COLO668 (cell line): ENCODE results near the gene ADAMTS12.

ENCODE experiments used
- DNase-seq: peaks from one replicate; lab custom pipeline; 2025; ENCODE audit not compliant: unreplicated experiment; lab: John Stamatoyannopoulos, UW

ADAMTS12 gene

DNA sequence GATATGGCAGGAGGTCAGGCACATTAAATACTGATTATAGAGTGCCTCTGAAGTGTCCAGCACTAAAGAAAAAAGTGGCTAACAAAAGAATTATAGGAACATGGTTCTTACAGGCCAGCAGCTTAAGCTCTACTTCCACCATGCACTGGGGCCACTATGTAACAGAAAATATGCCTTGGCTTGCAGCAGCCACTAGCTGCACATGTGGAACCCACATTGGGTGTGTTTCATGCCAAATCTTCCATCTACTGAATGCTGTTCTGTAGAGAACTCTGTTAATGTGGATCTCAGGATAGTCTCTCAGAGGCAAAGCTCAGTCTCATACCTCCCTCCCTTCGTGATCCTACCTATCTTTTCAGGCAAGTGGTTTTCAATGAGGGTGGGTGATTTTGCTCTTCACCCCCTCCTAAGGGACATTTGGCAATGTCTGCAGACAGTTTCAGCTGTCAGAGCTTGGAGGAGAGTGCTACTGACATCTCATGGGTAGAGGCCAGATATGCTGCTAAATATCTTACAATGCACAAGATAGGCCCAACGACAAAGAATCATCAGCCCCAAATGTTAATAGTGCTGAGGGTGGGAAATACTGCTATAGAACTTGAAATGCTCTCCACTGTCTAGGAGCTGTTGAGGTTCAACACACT lies 232.1 kb downstream of the ADAMTS12 start:
- no peak for DNase-seq

DNA sequence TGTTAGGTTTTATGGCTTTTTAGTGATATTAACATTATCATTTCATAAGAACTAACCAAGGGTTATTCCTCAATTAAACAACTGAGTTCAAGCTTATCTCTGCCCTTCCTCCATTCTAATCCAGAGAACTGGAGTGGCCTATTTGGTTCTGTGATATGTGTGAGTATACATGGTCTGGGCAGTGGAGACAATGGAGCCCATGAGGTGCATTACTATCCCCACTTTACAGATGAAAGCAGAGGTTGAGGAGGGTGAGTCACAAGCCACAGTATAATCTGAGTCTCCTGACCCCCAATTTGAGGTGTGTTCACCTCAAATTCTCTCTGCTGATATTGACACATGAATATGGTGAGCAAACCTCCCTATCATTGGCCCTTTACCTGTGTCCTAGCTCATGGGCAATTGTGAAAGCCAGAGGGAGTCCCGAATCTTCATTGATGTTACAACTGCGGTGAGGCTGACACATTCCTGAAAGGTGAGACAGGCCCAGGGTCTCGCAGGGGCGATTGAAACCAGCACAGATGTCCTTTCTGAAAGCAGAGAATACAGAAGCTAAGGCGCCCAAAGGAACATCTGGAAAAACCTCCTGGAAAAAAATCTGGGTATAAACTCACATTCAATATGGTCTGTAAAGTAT lies 233.9 kb downstream of the ADAMTS12 start:
- DNase-seq, result no peak

DNA sequence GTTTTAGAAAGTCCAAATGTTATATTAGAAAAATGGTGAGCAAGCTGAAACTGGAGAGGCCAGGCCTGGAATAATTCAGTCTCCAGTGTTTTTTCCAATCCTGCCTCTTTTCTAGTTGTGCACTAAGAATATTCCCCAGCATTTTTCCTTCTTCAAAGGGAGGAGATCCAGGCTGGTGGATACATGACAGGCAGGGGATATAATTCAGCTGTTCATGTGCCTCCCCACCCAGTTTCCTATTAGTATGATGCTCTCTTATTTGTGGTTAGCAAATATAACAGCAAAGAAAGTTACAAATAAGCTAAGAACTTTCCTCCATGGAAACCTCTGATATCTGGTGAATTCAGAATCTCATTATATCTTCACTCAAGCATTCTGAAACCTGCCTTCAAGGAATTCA lies 234.6 kb downstream of the ADAMTS12 start:
- DNase-seq, result no peak

DNA sequence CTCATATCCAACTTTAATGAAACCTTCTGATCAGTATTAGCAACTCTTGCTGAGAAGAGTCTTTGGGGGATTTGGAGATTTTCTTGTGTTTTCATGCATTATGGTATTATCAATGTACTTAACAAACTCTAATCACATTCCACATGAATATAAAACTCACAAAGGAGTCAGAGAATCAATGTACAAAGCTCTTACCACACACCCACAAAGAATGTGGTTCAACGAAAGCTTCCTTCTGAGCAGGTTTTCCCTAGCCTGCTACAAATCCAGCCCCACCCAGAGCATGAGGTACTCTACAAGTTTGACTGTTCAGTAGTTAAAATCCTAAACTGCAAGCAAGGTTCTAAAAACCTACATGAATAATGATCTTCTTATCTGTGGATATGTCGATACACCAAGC lies 240.9 kb downstream of the ADAMTS12 start:
- no peak for DNase-seq

DNA sequence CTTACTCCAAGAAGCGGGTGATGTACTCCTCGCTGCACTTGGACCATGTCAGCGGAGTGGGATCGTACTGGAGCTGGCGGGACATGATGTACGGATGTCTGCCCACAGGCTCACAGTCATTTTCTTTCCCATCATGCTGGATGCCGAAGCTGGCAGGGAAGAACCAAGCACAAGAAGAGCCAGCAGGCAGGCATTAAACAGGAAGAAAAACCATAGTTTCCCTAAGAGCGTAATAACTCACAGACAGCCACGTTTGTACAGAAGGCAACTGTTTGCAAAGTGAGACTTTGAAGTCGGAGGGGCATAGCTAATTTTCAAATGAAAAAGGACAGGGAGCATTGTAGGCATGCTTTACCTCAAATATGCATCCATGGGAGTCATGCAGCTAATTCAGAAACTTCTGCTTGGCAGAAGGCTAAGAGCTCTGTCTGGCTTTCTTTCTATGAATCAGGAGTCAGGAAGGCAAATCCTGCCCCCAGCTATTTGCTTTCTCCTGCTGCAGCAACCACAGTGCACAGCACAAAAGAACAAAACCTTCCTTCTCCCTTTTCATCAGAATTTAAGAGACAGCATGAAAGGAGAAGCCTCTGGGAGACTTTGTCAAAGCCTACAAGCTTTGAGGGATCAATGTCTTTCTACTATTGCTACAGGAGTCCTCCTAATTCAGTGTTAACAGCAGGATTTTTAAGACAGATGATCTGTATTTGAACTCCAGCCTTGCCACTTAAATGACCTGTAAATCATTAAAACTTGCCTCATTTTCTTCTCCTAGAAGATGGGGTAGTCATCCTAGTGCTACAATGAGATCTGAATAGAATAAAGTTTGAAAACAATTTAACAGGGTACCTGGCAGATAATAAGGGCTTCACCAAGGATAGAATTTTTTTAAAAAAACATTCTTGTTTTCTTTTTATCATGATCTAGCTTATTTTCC lies 242.0 kb downstream of the ADAMTS12 start:
- DNase-seq, result no peak

DNA sequence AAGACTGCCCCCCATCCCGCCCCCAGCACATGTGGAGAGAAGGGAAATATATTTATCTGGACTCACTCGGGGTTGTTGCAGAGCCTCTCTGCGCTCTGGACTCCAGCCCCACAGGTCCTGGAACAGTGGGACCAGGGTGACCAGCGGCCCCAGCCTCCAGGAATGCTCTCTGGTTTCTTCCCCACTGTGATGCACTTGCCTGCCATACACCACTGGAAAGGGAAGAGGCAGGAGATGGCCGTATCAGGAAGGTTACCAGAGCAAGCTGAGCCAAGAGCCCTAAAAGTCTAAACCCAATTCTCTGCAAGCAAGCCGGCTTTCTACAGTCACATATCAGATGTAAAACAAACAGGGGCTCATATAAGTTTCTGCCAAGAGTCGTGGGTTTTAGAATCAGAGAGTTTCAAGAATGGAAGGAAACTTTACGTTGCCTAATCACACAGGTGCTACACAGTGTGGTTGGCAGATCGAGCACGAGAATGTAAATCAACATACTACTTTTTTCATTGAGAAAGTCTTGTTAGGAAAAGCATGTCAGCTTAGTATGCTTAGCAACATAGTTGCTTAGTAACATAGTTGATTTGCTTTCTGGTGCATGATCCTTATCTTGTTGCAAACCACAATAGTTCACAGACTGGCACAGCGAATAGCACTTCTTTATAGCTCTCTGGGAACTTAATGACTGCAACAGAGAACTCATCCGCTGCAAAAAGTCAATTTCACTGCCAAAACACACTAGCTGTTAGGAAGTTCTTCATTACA lies 249.9 kb downstream of the ADAMTS12 start:
- no peak for DNase-seq

DNA sequence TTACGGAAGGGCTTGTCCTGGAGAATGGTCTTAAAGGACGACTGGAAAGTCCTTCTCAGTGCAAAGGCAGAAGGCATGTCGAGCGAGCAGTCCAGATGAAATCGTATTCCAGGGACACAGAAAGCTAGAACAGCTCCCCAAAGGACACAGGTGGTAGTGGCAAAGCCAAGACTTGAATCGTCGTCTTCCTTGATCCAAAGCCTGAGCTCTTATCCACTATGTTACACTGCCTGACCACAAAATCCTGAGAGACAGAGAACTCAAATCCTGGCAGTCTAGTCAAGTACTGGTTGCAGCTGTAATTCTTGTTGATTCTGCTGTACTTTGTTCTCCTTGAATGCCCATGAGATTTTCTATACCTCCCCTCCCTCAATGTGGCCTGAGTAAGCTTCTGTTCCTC lies 252.3 kb downstream of the ADAMTS12 start:
- no peak for DNase-seq

DNA sequence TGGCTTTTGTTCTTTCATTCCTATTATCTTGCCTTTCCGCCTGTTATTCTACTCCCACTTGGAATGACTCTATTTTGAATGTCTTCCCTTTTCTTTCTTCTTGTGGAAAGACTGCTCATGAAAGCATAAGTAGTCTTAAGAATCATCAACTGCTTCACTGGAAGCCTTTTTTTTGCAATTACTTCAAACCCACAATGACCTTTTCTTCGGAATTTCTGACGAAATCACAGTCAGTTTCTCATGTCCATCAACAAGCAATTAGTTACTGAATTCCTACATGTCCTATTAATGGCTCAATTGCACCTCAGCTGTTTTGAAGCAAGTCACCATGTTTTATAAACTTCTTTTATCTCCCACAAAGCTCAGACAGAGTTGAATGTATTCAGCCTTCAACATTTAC lies 254.8 kb downstream of the ADAMTS12 start:
- no peak for DNase-seq

DNA sequence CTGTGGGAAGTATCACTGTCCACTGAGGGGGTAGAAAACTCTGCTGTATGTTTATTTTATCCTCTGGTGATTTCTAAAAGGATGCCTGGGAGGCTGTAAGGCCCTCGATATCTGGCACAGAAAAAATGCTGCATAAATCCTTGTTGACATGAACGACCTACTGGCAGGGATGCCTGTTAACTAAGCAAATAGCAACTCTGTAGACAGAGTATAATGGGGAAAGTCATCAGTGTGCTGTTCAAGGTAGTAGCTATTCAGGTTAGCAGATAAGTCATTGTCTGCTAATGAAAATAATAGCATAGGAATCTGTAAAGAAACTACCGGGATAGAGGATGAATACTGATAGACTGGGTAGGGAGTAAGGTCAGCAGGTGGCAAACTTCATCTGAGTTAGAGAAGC lies 256.2 kb downstream of the ADAMTS12 start:
- no peak for DNase-seq

DNA sequence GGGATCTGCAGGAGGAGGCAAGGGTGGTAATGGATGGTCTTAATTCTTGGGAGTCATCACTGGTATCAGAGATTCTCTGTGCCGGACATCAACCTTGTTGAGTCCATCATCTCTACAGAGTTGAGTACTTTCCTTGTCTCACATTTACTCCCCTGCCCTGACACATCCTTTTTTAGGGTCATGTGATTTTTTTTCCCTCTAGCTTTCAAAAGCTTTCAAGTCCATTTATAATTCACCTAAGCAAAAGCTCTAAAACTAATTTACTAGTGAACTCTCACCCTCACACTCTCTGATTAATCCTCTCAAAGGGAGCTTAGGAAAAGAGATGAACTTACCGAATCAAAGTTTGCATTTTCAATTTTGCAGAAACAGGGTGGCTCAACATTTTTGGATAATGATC lies 258.1 kb downstream of the ADAMTS12 start:
- no peak for DNase-seq

DNA sequence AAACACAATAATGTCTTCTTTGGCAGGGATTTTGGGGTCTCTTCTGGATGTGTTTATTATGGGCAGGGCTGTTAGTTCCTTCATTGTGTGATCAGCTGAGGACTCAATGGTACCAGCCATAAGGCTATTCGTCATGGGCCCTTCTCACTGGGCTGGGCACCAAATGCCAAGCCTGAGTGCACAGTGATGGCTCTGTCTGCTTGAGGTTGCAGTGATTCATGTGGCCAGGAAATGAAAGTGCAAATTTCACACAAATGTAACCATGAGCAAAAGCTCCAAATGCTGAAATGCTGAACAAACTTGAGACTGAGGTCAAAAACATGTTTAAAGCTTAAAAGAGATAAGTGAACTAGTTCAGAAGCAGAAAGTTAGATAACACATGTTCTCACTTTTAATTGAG lies 260.0 kb downstream of the ADAMTS12 start:
- DNase-seq, result no peak

DNA sequence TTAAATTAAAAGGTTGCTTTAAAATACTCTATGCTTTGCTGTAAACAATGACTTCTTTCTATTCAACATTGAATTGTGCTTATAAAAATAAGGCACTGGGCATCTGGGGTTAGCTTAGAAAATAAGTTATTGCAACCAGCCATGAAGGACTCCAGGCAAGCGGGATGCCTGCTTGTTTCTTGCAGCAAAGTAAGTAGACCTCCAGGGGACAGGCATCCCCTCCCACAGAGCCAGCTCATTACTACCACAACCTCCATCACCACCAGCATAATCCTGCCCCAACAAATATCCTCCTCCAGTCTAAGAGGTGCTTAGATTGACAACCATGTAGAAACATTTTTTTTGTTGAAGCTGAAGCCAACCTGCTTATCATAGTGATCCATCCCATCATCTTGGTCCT lies 260.7 kb downstream of the ADAMTS12 start:
- DNase-seq, result no peak

DNA sequence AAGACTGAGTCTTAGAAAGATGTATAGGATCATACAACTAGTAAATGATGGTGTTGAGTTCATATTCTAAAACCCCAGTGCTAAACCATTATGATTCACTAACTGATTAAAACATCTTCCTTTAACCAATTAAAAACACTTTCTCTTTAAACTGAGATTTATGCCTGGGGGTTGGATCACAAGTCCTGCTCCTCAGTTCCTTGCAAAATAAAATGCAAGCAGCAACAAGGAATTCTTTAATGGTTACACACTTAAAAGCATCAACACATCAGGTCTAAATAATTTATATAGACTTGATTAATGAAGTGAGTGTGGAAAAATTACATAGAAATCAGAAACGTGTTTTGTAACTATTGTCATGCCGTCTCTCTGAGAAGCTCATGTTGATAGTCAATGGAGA lies 261.8 kb downstream of the ADAMTS12 start:
- DNase-seq, result no peak

DNA sequence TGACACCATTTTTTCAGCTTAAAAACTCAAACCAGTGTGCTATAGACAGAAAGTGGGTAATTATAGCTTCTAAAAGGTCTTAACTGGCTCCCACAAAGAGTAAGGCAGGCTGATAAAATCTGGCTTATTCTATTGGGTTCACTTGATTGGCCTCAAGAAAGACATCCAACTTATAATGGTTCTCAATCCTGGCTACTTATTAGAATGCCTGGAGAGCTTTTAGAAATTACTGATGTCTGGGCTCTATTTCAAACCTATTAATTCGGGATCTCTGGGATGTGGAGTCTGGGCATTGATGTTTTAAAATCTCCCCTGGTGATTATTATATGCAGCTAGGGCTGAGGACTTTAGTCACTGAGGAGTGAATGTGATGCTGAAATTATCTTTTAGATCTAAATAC lies 263.0 kb downstream of the ADAMTS12 start:
- DNase-seq, result no peak

DNA sequence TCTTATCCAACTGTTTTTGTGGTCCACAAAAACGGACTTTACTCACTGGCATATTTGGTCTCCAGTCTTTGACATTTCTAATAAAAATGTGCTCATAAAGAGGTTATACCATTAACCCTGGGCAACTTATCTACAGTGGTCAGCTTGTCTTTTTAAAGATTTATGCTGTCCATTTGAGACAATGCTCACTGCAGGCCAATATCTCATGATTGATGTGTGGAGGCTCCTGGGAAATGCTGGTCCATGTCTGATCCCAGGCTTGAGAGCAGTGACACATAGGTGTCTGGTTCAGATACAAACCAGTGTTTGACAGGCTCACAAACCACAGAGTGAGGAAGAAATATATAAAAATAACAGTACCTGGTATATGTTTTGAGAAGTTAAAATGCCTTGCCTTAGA lies 270.3 kb downstream of the ADAMTS12 start:
- no peak for DNase-seq

DNA sequence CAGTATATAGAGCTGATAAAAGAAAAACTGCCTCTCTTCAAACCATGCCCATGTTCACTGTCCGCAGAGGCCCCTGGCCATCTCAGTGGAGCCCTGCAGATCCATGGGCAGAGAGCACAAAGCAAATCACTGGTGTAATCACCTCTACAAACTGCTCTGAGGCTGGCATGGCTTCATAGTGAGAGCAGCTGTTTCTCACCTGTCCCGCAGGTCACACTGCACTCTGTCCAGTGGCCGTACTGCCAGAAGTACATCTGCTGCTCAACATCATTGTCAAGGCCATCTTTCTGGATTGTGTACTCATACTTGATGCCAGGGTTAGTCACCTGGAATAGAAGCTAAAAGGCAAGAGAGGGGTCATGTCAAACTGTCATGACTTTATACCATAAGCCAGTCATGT lies 277.8 kb downstream of the ADAMTS12 start:
- no peak for DNase-seq

DNA sequence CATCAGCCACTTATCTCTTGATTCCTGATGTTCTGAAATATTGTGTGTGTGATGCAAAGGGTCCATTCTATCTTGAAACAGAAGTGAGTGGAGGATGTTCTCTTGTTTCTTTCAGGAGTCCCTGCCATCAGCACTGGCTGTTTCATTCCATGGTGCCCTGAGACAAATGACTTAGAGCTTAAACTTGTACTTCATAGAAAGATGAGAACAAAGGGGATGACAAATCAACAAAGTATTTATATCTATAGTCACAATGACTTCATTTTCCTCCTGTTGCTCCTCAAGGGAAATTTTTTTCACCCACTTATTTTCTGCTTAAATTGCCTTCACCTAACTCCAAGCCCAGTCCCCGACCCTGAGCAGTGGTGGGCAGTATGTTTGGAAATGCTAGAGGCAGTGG lies 279.4 kb downstream of the ADAMTS12 start:
- no peak for DNase-seq

DNA sequence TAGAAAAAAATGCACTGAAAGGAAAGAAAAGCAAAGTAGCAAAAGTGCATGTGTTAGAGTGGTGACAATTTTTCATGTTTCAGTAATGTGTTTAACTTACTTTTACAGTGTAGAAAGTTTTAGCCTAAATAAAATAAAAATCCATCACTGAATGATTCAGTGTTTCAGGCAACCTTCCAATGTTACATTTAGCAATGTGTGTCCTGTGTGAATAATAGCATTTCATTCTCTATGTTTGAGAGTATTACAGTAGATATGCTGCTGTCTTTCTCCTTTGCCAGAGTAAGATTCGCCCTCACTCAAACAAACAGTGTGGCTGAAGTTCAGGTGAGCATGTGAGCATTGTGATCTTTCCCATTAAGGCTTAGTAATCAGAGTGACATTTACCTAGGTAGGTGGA lies 279.9 kb downstream of the ADAMTS12 start:
- DNase-seq, result no peak

DNA sequence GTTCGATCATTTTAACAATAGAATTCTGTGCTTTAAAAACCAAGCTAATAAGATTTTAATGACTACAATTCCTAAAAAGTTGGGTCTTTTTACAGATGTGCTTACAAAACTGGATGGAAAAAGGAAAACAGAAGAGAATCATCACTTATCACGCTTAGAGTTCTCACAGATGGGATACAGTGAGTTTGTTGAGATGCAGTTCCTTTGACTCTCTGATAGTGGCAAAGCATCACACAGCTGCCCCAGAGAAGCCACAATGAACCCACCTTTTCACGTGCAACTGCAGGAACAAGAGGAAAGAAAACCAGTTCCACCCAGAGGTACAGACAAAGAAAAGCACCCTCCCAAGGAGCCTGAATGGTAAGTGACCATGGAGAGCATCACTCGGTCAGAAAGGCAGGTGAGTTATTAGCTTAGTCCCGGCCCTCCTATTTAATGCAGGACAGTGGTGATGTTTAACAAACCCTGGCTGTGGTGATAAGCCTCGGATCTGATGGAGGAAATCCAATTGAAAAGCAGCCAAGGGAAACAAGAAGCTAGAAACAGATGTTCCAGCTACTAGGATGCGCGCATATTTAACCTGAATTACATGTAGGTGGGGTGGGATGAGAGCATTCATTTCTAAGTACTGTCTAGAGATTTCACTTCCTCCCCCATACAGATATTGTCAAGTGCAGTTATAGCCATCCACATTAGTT lies 283.3 kb downstream of the ADAMTS12 start:
- no peak for DNase-seq

DNA sequence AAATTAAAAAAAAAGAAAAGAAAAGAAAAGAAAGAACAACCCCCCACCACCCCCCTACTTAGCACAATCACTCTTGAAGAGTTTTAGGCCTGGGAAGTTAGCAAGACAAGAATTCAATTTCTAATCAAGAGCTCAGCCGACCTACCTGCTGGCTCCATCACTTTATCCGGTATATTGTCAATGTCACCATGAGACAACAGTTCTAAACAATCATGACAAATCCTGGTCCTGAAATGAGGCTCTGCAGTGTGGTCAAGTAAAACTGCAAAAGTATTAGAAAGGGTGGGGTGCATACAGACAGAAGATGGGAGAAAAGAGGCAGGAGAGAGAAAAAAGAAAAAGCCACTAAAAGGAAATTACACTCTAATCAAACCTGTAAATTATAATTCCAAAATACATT lies 287.3 kb downstream of the ADAMTS12 start:
- no peak for DNase-seq

DNA sequence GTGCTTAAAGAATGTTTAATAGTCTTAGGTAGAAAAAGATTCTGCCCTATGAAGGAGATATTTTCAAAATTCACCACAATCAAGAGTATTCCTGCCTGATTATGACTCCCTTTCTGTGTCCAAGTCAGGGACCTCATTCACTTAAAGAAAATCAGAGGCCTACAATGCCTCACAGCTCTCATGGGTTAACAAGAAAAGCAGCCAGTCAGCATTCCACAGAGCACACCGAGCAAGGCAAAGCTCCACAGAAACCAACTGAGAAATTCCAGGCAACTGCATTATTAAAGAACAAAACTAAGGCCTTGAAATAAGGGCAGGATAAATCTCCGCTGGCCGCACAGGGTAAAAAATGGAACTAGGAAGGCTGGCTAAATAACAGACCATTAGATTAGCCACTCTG lies 289.9 kb downstream of the ADAMTS12 start:
- DNase-seq, result no peak
